HUES64 (cell line): ENCODE data around the gene CIDEA.

Source experiments
- H3K27ac ChIP-seq: 2 replicates; pipeline ENCODE4 v1.7.0; 2013; ENCODE audit warnings: low read depth, low read length, inconsistent platforms
- H3K27me3 ChIP-seq: 2 replicates; pipeline ENCODE4 v1.6.1; 2013; ENCODE audit warnings: mild to moderate bottlenecking, low read length; ENCODE audit not compliant: insufficient read depth
- H3K36me3 ChIP-seq: 2 replicates; pipeline ENCODE4 v1.6.1; 2013; ENCODE audit warnings: mild to moderate bottlenecking, low read length; ENCODE audit not compliant: insufficient read depth
- H3K4me1 ChIP-seq: 2 replicates; pipeline ENCODE4 v1.6.1; 2013; ENCODE audit warnings: mild to moderate bottlenecking, low read length, moderate library complexity; ENCODE audit not compliant: insufficient read depth
- H3K4me3 ChIP-seq: 2 replicates; pipeline ENCODE4 v1.5.1; 2013; ENCODE audit warnings: mild to moderate bottlenecking, low read length, moderate library complexity
- H3K9ac ChIP-seq: 2 replicates; pipeline ENCODE4 v1.6.1; 2013; ENCODE audit warnings: mild to moderate bottlenecking, low read depth, low read length
- H3K9me3 ChIP-seq: 2 replicates; pipeline ENCODE4 v1.6.1; 2013; ENCODE audit warnings: low read depth, low read length; ENCODE audit not compliant: insufficient read depth
- WGBS: fragments of 150-250, 120-280 bp; methylation state at CpG from one replicate; pipeline ENCODE4 v1.1.7; 2013; ENCODE audit warnings: missing lambda C conversion rate; 5-methylcytosine and 5-hydroxymethylcytosine counted together

The CIDEA gene

GRCh38 chr18:12302391-12303147, 48.4 kb downstream of the CIDEA start:
- no peak overlapping the region for H3K27ac ChIP-seq
- H3K4me3 ChIP-seq, result no peak overlapping the region
- H3K9ac ChIP-seq, result no peak overlapping the region
- WGBS, result 94% methylated on average over 14 of the region's 14 CpGs
- peaks cover 8% of the 10 kb centered on the region; the same call in 1 of the 2 replicates for H3K4me1 ChIP-seq
- H3K36me3 ChIP-seq, result no peaks in the 10 kb centered on the region
- peaks cover 37% of the 10 kb centered on the region for H3K27me3 ChIP-seq
- no peaks in the 10 kb centered on the region for H3K9me3 ChIP-seq

- H3K4me3 ChIP-seq, result no peak overlapping the region
- peaks cover 3% of the 10 kb centered on the region; the same call in 1 of the 2 replicates for H3K36me3 ChIP-seq
- peaks cover 12% of the 10 kb centered on the region; the same call in 1 of the 2 replicates for H3K4me1 ChIP-seq
- H3K9ac ChIP-seq, result no peak overlapping the region
- 85% methylated on average over 19 of the region's 19 CpGs for WGBS
- no peaks in the 10 kb centered on the region for H3K9me3 ChIP-seq
- H3K27ac ChIP-seq, result no peak overlapping the region
- H3K27me3 ChIP-seq, result peaks cover 49% of the 10 kb centered on the region
Measured at GRCh38 chr18:12304351-12305210, 50.4 kb downstream of the CIDEA start.

- no peak overlapping the region for H3K9ac ChIP-seq
- H3K4me3 ChIP-seq, result no peak overlapping the region
- H3K27ac ChIP-seq, result no peak overlapping the region
- H3K4me1 ChIP-seq, result peaks cover 15% of the 10 kb centered on the region; the same call in 1 of the 2 replicates
- 86% methylated on average over 11 of the region's 12 CpGs for WGBS
- H3K27me3 ChIP-seq, result peaks cover 49% of the 10 kb centered on the region
- peaks cover 7% of the 10 kb centered on the region; the same call in 1 of the 2 replicates for H3K36me3 ChIP-seq
- H3K9me3 ChIP-seq, result no peaks in the 10 kb centered on the region
Measured at GRCh38 chr18:12305211-12305610, 51.0 kb downstream of the CIDEA start.

GRCh38 chr18:12305930-12306629, 51.9 kb downstream of the CIDEA start:
- Histone ChIP-seq H3K4me3 (peak overlapping the region; percentile 97), H3K36me3 (peaks cover 15% of the 10 kb centered on the region), H3K4me1 (peaks cover 15% of the 10 kb centered on the region; the same call in 1 of the 2 replicates), H3K27me3 (peaks cover 49% of the 10 kb centered on the region), H3K9ac (no peak overlapping the region), H3K9me3 (no peaks in the 10 kb centered on the region; the same call in 1 of the 2 replicates), H3K27ac (no peak overlapping the region)
- WGBS, result 39% methylated on average over 25 of the region's 25 CpGs

- H3K4me3 ChIP-seq, result peak overlapping the region; percentile 97
- H3K4me1 ChIP-seq, result peaks cover 15% of the 10 kb centered on the region; the same call in 1 of the 2 replicates
- H3K9ac ChIP-seq, result peak overlapping the region; percentile 23
- H3K9me3 ChIP-seq, result peaks cover 6% of the 10 kb centered on the region; the same call in 1 of the 2 replicates
- peak overlapping the region; percentile 52; the same call in 1 of the 2 replicates for H3K27ac ChIP-seq
- peaks cover 23% of the 10 kb centered on the region for H3K36me3 ChIP-seq
- peaks cover 49% of the 10 kb centered on the region for H3K27me3 ChIP-seq
- 10% methylated on average over 39 of the region's 39 CpGs for whole genome bisulfite sequencing
Measured at GRCh38 chr18:12306752-12307700, 52.9 kb downstream of the CIDEA start.

GRCh38 chr18:12307701-12308385, 53.7 kb downstream of the CIDEA start, which contains the start of gene TUBB6:
Gene TUBB6, plus strand, starts transcription at chr18:12308241. Its CDS starts 52 bp downstream, at chr18:12308293.
- Histone ChIP-seq H3K4me3 (peak within 1 kb of the TSS; percentile 97), H3K9ac (peak within 1 kb of the TSS; percentile 91), H3K4me1 (peaks cover 15% of the 10 kb centered on the region; the same call in 1 of the 2 replicates), H3K9me3 (peaks cover 9% of the 10 kb centered on the region; the same call in 1 of the 2 replicates), H3K36me3 (peaks cover 30% of the 10 kb centered on the region), H3K27ac (peak within 1 kb of the TSS; percentile 80), H3K27me3 (peaks cover 49% of the 10 kb centered on the region)
- WGBS, result under 1% methylated on average over 88 of the region's 88 CpGs

GRCh38 chr18:12308386-12309100, 54.4 kb downstream of the CIDEA start:
- Histone ChIP-seq H3K9me3 (peaks cover 9% of the 10 kb centered on the region; the same call in 1 of the 2 replicates), H3K4me3 (peak overlapping the region; percentile 97), H3K4me1 (peaks cover 20% of the 10 kb centered on the region), H3K36me3 (peaks cover 37% of the 10 kb centered on the region), H3K27ac (peak overlapping the region; percentile 80), H3K9ac (peak overlapping the region; percentile 91), H3K27me3 (peaks cover 49% of the 10 kb centered on the region)
- WGBS, result under 1% methylated on average over 81 of the region's 81 CpGs

GRCh38 chr18:12309683-12310198, 55.6 kb downstream of the CIDEA start:
- Histone ChIP-seq H3K36me3 (peaks cover 49% of the 10 kb centered on the region), H3K4me1 (peaks cover 20% of the 10 kb centered on the region), H3K27ac (no peak overlapping the region), H3K9ac (no peak overlapping the region), H3K4me3 (peak overlapping the region; percentile 97), H3K27me3 (peaks cover 41% of the 10 kb centered on the region), H3K9me3 (peaks cover 9% of the 10 kb centered on the region; the same call in 1 of the 2 replicates)
- 76% methylated on average over 7 of the region's 7 CpGs for WGBS

GRCh38 chr18:12310762-12311161, 56.6 kb downstream of the CIDEA start:
- Histone ChIP-seq H3K4me1 (peaks cover 20% of the 10 kb centered on the region), H3K4me3 (no peak overlapping the region), H3K9ac (no peak overlapping the region), H3K27ac (no peak overlapping the region), H3K36me3 (peaks cover 59% of the 10 kb centered on the region), H3K27me3 (peaks cover 31% of the 10 kb centered on the region), H3K9me3 (peaks cover 9% of the 10 kb centered on the region; the same call in 1 of the 2 replicates)
- WGBS, result 95% methylated on average over 6 of the region's 6 CpGs
